SJSA1 (cell line): ENCODE results near the gene KDM1B. TPM values are rescaled to one million over a fixed set of nuclear protein-coding genes. Genes with fewer than 3 reads are reported as not detected.
"Not testable (repeated sequence)": the region's sequence is repeated elsewhere in the genome, so short reads cannot be mapped to it uniquely, and the experiment has no call there.

Experiments
- DNase-seq, 2 experiments: peaks; one replicate each; pipeline ENCODE4 v3.0.0-alpha.2; 2015 to 2020; ENCODE audit warnings: low spot score in 2 of 2, low read depth in 1 of 2
- H3K27ac ChIP-seq: fragments of 250-450 bp; sonication (Bioruptor Pico); 2 replicates; pipeline ENCODE4 v1.5.1; 2020; ENCODE audit warnings: mild to moderate bottlenecking, moderate library complexity
- H3K27me3 ChIP-seq: fragments of 250-450 bp; sonication (Bioruptor Pico); replicated peaks from 2 replicates; pipeline ENCODE4 v1.5.1; 2020; ENCODE audit warnings: mild to moderate bottlenecking, moderate library complexity
- H3K36me3 ChIP-seq: fragments of 250-450 bp; sonication (Bioruptor Pico); 2 replicates; pipeline ENCODE4 v1.5.1; 2020; ENCODE audit warnings: mild to moderate bottlenecking
- H3K4me1 ChIP-seq: fragments of 250-450 bp; sonication (Bioruptor Pico); replicated peaks from 2 replicates; pipeline ENCODE4 v1.6.1; 2021; ENCODE audit warnings: mild to moderate bottlenecking
- H3K4me3 ChIP-seq: fragments of 250-450 bp; sonication (Bioruptor Pico); 2 replicates; pipeline ENCODE4 v1.5.1; 2020; ENCODE audit warnings: mild to moderate bottlenecking
- H3K9me3 ChIP-seq: fragments of 250-450 bp; sonication (Bioruptor Pico); replicated peaks from 2 replicates; pipeline ENCODE4 v1.5.1; 2020; ENCODE audit warnings: mild to moderate bottlenecking
- total RNA-seq: library from RNA; depleted of rRNA; stranded (reverse); fragments of >200 nt; shearing (Covaris generic); gene quantifications from 2 replicates; pipeline ENCODE4 v1.2.3, GENCODE V29; 2014

KDM1B gene
- total RNA-seq, 1 experiment from 2014 or later: 18.8 TPM

DNA sequence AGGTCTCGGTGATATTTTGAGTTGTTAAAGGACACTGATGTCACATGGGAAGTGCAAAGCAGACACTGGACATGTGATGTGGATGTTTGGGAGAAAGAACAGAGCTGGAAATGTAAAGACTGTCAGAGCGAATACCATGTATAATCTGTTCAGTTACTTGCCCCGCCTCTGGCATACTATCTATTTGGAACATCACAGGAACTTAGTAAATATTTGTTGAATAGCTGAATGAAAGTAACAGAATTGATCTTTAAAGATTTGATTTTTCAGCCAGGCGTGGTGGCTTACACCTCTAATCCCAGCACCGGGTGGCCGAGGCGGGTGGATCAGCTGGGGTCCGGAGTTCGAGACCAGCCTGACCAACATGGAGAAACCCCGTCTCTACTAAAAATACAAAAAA, 19.0 kb upstream of the KDM1B start:
- H3K27ac ChIP-seq: no peak overlapping the region
- no peak overlapping the region for H3K4me3 ChIP-seq
- DNase-seq: no peak
- H3K4me1 ChIP-seq: no peaks in the 10 kb centered on the region
- H3K9me3 ChIP-seq: no peaks in the 10 kb centered on the region
- H3K27me3 ChIP-seq: no peaks in the 10 kb centered on the region
- H3K36me3 ChIP-seq: peaks cover 27% of the 10 kb centered on the region

DNA sequence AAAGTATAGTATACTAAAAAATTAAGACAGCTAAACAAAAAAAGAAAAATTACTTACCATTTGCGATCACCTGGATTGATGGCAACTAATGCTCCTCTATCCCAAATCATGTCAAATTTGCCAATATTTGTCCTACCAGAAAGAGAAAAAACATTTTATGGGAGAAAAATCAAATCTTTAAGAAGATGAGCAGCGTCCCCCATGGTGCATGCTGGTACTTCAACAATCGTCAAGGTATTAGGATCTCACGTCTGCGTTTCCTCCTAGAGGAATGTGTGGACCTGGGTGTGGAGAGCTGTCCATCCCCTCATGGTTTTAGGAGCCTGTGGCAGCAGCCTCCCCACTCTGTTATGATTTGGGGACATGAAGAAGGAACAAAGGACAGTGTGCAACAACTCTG, 16.3 kb upstream of the KDM1B start:
- Histone ChIP-seq H3K9me3 (no peaks in the 10 kb centered on the region), H3K36me3 (peaks cover 35% of the 10 kb centered on the region), H3K4me3 (no peak overlapping the region), H3K4me1 (0 out of 2 replicates have a peak, but pooled peaks cover 3% of the 10 kb centered on the region), H3K27me3 (no peaks in the 10 kb centered on the region), H3K27ac (no peak overlapping the region)
- DNase-seq: no peak

DNA sequence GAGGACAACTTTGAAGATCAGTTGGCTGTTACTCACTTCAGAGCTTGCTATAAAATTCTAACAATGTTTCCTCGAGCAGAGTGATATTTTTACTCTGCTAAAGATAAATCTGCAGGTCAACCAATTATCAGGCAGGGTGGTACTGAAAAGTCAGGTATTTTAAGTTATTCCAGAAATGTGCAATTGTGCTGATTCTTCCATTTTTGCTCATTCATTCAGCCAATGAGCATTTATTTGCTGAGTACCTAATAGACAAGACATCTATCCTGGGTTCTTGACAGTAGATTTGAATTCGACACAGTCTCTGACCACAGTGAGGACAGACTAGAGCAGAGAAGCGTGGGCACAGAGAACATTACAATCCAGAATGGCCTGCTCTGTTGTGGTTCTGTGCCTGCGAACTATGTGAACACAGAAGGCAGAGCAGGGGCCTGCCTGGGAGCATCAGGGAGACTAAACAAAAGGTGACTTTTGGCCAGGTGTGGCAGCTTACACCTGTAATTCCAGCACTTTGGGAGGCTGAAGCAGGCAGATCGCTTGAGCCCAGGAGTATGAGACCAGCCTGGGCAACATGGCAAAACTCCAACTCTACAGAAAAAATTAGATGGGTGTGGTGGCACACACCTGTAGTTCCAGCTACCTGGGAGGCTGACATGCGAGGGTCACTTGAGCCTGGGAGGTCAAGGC, 15.1 kb upstream of the KDM1B start:
- Histone ChIP-seq H3K4me1 (0 out of 2 replicates have a peak, but pooled peaks cover 3% of the 10 kb centered on the region), H3K27ac (no peak overlapping the region), H3K27me3 (no peaks in the 10 kb centered on the region), H3K4me3 (no peak overlapping the region), H3K36me3 (peaks cover 32% of the 10 kb centered on the region), H3K9me3 (no peaks in the 10 kb centered on the region)
- DNase-seq: no peak

DNA sequence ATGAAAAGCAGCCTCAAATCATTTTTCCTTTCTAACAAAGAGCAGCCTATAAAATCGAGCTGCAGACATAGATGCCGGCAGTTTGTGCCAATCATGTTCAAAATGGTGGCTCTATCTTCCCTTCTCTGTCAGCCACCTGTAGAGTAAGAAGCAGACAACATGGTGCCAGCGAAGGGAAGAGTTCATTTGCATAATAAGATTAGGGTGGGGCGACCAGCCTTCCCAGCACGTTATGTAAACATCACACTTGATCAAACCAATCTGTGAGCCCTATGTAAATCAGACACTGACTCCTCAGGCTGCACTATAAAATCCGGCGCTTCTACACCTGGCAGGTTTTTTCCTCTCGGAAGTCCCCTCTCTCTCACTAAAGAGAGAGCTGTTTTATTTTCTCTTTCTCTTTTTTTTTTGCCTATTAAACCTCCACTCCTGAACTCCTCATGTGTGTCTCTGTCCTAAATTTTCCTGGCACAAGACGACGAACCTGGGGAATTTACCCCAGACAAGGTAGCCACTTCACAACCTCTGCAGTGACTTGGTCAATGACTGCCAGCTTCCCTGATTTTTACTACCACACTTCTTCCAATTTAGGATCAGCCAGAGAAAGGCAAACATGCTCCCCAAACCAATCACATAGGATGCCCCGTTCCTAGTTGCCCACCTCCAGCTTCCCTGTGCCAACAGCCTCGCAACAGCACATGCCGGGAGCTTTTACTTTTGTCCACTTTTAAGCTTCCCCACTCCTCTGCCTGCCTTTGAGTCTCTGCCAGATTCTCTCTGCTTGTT, 13.2 kb upstream of the KDM1B start:
- H3K9me3 ChIP-seq: no peaks in the 10 kb centered on the region
- DNase-seq: no peak
- H3K4me1 ChIP-seq: peaks cover 4% of the 10 kb centered on the region; the same call in 1 of the 2 replicates
- peaks cover 34% of the 10 kb centered on the region for H3K36me3 ChIP-seq
- H3K27ac ChIP-seq: no peak overlapping the region
- H3K27me3 ChIP-seq: no peaks in the 10 kb centered on the region
- no peak overlapping the region for H3K4me3 ChIP-seq

DNA sequence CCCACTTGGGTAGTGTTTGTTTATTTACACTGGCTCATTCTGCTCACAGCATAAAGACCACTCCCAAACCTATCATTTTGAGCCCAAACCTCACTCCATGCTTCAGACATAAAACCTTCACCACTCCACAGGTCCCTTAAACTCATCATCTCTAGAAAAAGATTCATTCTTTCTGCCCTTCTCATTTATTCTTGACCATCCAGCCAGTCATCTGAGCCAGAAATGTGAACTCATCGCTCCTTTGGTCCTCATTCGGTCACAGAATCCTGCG, 12.7 kb upstream of the KDM1B start:
- no peaks in the 10 kb centered on the region for H3K27me3 ChIP-seq
- H3K9me3 ChIP-seq: no peaks in the 10 kb centered on the region
- H3K36me3 ChIP-seq: peaks cover 34% of the 10 kb centered on the region
- no peak overlapping the region for H3K27ac ChIP-seq
- peaks cover 9% of the 10 kb centered on the region; the same call in 1 of the 2 replicates for H3K4me1 ChIP-seq
- no peak overlapping the region for H3K4me3 ChIP-seq
- DNase-seq: no peak

DNA sequence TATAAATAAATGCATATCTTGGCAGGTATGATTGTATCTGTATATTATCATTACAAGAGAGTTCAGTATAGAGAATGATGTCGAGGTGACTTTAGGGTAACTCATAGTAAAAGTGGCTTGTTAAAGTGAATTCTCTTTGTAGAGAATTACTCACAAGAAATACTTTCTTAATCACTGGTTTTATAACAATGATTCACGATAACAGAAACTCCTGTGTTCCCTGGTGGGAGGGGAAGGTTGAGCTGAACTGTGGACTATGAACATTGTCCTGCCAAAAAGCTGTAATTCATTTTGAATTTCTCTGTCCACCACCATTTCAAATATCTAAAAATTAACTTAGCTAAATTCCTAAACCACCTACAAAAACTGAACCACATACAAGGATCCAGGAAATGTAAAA, 8.1 kb upstream of the KDM1B start:
- no peak overlapping the region for H3K27ac ChIP-seq
- H3K9me3 ChIP-seq: no peaks in the 10 kb centered on the region
- no peaks in the 10 kb centered on the region for H3K27me3 ChIP-seq
- peaks cover 32% of the 10 kb centered on the region for H3K36me3 ChIP-seq
- no peak overlapping the region for H3K4me3 ChIP-seq
- no peak for DNase-seq
- peaks cover 12% of the 10 kb centered on the region; the same call in 1 of the 2 replicates for H3K4me1 ChIP-seq

DNA sequence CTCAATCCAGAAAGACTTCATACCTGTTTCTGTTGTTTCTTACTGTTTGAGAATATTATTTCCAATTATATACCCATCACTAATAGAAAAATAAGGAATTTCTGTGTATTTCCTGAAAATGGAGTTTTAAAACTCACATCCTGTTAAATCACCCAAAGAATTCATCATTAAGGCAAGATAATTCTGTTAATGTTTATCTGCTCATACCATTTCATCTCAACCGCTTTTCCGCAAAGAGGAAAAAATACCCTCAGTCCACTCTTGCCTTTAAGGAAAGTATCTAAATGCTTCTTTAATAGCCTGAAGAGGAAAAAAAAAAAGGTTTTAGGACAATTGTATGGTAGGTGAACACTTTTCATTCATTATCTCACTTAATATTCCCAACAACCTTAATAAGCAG, 7.6 kb upstream of the KDM1B start:
- H3K36me3 ChIP-seq: peaks cover 30% of the 10 kb centered on the region
- H3K9me3 ChIP-seq: no peaks in the 10 kb centered on the region
- DNase-seq: no peak
- H3K4me1 ChIP-seq: peaks cover 10% of the 10 kb centered on the region; the same call in 1 of the 2 replicates
- H3K4me3 ChIP-seq: no peak overlapping the region
- no peak overlapping the region for H3K27ac ChIP-seq
- H3K27me3 ChIP-seq: no peaks in the 10 kb centered on the region

DNA sequence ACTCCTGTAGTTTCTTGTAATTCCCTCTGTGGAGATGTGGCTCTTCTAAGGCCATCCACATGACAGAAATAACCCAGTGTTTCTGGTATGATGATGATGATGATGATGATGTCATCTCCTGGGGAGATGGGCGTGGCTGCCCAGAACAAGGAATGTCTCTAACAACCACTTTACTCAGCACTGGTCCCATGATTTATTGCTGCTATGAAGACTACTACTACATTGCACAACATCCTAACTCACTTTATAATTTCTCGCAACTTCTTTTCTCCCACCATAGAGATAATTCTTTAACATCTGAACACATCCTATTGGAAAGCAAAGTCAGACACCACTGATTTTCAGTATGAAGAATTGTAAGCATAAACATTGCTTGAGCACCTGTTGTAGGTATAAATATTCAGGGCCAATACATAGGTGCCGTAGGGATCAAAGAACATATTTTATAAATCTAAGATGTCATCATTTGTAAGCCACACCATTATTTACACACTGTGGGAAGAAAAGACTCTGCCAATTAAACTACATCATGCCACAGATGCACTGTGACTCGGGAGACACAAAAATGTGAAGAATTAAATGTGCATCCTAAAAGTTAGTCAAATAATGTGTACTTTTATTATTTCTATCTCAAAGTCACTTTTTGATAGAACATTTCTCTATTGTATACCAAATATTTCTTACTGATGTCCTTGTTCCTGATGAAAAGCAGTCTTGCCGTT, 6.8 kb upstream of the KDM1B start:
- no peaks in the 10 kb centered on the region for H3K27me3 ChIP-seq
- peaks cover 22% of the 10 kb centered on the region for H3K36me3 ChIP-seq
- peak overlapping the region; percentile 12; the same call in 1 of the 2 replicates for H3K27ac ChIP-seq
- no peak for DNase-seq
- H3K4me3 ChIP-seq: no peak overlapping the region
- peaks cover 17% of the 10 kb centered on the region; the same call in 1 of the 2 replicates for H3K4me1 ChIP-seq
- no peaks in the 10 kb centered on the region for H3K9me3 ChIP-seq

DNA sequence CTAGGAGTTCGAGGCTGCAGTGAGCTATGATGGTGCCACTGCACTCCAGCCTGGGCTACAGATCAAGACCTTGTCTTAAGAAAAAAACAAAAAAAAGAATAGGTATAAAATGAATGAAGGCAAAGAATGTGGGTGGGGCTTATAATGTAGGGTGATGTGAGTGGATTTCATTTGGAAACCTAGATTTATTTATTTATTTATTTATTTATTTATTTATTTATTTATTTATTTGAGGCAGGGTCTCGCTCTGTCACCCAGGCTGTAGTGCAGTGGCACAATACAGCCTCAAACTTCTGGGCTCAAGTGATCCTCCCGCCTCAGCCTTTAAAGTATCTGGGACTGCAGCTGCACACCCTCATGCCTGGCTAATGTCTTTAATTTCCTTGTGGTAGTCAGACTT, 3.8 kb upstream of the KDM1B start:
- not testable (repeated sequence) for DNase-seq, H3K9me3 ChIP-seq, H3K4me3 ChIP-seq, H3K27me3 ChIP-seq, H3K27ac ChIP-seq
- peaks cover 19% of the 10 kb centered on the region for H3K36me3 ChIP-seq
- H3K4me1 ChIP-seq: peaks cover 23% of the 10 kb centered on the region; the same call in 1 of the 2 replicates

DNA sequence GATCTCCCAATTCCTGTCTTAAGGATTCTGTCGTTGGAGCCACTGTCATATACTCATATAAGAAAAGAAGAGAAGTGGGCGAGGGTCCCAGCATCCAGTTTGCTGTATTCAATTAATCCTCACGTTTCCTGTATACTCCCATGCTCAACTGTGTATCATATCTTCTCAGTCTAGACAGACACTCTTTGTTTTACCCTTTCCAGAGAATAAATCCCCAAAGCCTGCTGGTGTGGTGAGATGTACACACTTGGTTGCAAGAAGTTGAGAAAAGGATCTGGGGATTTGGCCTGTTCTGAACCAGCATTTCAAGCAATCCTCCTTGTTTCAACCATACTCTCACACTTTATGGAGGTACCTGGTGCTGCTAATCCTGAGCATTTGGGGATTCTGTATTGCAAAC, 3.4 kb upstream of the KDM1B start:
- H3K9me3 ChIP-seq: no peaks in the 10 kb centered on the region; the same call in 1 of the 2 replicates
- peaks cover 19% of the 10 kb centered on the region for H3K36me3 ChIP-seq
- H3K4me3 ChIP-seq: no peak overlapping the region
- H3K27me3 ChIP-seq: no peaks in the 10 kb centered on the region
- no peak for DNase-seq
- no peak overlapping the region for H3K27ac ChIP-seq
- H3K4me1 ChIP-seq: peaks cover 23% of the 10 kb centered on the region; the same call in 1 of the 2 replicates

DNA sequence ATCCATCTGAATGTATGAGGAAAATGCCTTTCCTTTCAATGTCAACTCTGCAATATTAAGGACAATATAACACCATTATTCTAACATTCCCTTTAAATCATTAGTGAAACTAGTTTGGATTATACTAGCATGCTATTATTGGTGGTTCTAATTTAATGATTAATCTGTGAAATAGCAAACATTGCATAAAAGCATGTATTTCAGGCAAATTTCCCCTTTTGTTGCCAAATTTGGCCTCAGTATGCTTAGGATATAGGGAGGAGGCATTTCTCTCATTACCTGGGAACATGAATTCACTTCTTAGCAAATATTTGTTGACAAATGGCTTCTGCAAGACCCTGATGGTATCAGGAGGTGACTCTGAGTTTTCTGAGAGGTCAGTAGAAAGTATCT, 1.9 kb upstream of the KDM1B start:
- no peak overlapping the region for H3K27ac ChIP-seq
- H3K9me3 ChIP-seq: no peaks in the 10 kb centered on the region; the same call in 1 of the 2 replicates
- DNase-seq: no peak
- H3K27me3 ChIP-seq: no peaks in the 10 kb centered on the region
- no peak overlapping the region for H3K4me3 ChIP-seq
- peaks cover 10% of the 10 kb centered on the region for H3K36me3 ChIP-seq
- H3K4me1 ChIP-seq: peaks cover 14% of the 10 kb centered on the region; the same call in 1 of the 2 replicates

DNA sequence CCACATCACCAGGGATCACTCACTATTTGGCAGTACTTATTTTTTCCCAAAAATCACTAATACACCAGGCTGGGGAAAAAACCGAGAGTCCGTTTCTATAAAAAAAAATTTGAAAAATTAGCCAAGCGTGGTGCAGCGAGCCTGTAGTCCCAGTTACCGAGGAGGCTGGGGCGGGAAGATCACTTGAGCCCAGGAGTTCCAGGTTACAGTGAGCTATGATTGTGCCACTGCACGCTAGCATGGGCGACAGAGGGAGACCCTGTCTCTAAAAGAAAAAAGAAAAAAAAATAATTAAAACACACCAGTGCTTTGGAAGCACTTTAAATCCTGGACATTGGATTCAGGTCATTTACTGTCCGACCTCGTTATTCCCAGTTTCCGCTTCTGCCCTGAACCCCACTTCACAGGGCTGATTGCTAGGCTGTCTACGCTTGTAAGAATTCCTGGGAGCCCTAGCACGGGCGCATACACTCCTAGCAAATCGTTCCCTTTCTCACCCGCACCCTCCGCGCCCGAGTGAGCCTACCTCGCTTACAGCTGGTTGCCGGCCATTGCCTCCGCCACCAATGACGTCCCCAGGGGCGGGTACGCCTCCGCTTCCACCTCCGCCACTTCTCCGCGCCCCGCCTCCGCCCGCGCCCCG, 594 bp upstream of the KDM1B start, which contains the start of gene TPMT:
Gene TPMT, minus strand, starts transcription at position 571 of the 643 bp plus-strand sequence. CDS start 5,950 bp downstream, outside the sequence.
- H3K36me3 ChIP-seq: peaks cover 4% of the 10 kb centered on the region
- peak in 1 of 2 experiments; percentile 71 for DNase-seq
- no peaks in the 10 kb centered on the region; the same call in 1 of the 2 replicates for H3K9me3 ChIP-seq
- H3K4me3 ChIP-seq: peak within 1 kb of the TSS; percentile 96
- peak within 1 kb of the TSS; percentile 59 for H3K27ac ChIP-seq
- 0 out of 2 replicates have a peak, but pooled peaks cover 14% of the 10 kb centered on the region for H3K4me1 ChIP-seq
- no peaks in the 10 kb centered on the region for H3K27me3 ChIP-seq

DNA sequence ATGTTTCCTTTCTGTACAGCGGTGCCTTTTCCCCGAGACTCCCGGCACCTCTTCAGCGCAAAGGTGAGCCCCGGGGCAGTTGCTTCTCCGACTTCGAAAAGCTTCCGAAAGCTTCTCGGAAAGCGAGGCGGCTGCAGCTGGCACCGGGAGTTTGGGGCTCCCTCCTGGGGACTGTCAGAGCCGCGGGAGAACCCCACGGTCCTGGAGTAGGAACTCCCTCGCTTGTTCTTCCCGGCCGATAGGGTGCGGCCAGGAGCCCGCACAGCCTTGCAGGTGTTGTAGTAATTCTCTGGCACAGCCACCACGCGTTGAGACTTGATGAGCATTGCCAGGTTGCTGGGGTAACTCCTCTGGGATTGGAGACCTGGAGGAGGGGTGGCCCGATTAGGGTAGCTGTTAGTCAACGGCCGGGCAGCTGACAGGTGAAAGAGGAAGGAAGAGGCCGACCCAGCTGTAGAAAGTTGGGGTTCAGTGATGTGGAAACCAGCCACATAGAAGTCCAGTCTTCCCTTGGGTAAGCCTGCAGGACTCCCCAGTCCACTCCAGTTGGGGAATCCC, 721 bp downstream of the KDM1B start:
- Histone ChIP-seq H3K27ac (peak overlapping the region; percentile 57), H3K4me3 (peak overlapping the region; percentile 96), H3K9me3 (no peaks in the 10 kb centered on the region; the same call in 1 of the 2 replicates), H3K36me3 (peaks cover 9% of the 10 kb centered on the region), H3K4me1 (0 out of 2 replicates have a peak, but pooled peaks cover 14% of the 10 kb centered on the region), H3K27me3 (no peaks in the 10 kb centered on the region)
- peak; percentile 48 to 49 for DNase-seq
